ENCODE results near the gene DOCK1.
"Not testable (repeated sequence)": the region's sequence is repeated elsewhere in the genome, so short reads cannot be mapped to it uniquely, and the experiment has no call there.

DOCK1 gene

GRCh38 chr10:127275793-127276450 is 370.7 kb downstream of the DOCK1 start:
- no peak for DNase-seq (ENCODE audit: low spot score)

GRCh38 chr10:127276794-127277462 is 371.7 kb downstream of the DOCK1 start:
- DNase-seq (ENCODE audit: low spot score): no peak

GRCh38 chr10:127278001-127278400 is 372.8 kb downstream of the DOCK1 start:
- no peak for DNase-seq (ENCODE audit: low spot score)

GRCh38 chr10:127279334-127279774 is 374.1 kb downstream of the DOCK1 start:
- no peak for DNase-seq (ENCODE audit: low spot score)

GRCh38 chr10:127280446-127280845 is 375.2 kb downstream of the DOCK1 start:
- no peak for DNase-seq (ENCODE audit: low spot score)

- no peak for DNase-seq (ENCODE audit: low spot score)
These were observed 377.8 kb downstream of the DOCK1 start for GRCh38 chr10:127283017-127283416.

- DNase-seq (ENCODE audit: low spot score): no peak
These were observed 378.3 kb downstream of the DOCK1 start for GRCh38 chr10:127283576-127283975.

- no peak for DNase-seq (ENCODE audit: low spot score)
These were observed 385.6 kb downstream of the DOCK1 start for GRCh38 chr10:127290850-127291249.

- DNase-seq (ENCODE audit: low spot score): no peak
These were observed 386.1 kb downstream of the DOCK1 start for GRCh38 chr10:127291329-127291728.

- no peak for DNase-seq (ENCODE audit: low spot score)
These were observed 387.7 kb downstream of the DOCK1 start for GRCh38 chr10:127292888-127293287.

- DNase-seq (ENCODE audit: low spot score): no peak
These were observed 388.4 kb downstream of the DOCK1 start for GRCh38 chr10:127293640-127294039.

- DNase-seq (ENCODE audit: low spot score): no peak
These were observed 391.5 kb downstream of the DOCK1 start for GRCh38 chr10:127296696-127297095.

- DNase-seq (ENCODE audit: low spot score): no peak
These were observed 393.2 kb downstream of the DOCK1 start for GRCh38 chr10:127298381-127298780.

- DNase-seq (ENCODE audit: low spot score): not testable (repeated sequence)
These were observed 394.0 kb downstream of the DOCK1 start for GRCh38 chr10:127299192-127299591.

- DNase-seq (ENCODE audit: low spot score): no peak
These were observed 394.9 kb downstream of the DOCK1 start for GRCh38 chr10:127299956-127300689.

GRCh38 chr10:127300868-127301321 is 395.7 kb downstream of the DOCK1 start:
- DNase-seq (ENCODE audit: low spot score): no peak

GRCh38 chr10:127302343-127302742 is 397.1 kb downstream of the DOCK1 start:
- no peak for DNase-seq (ENCODE audit: low spot score)

- DNase-seq (ENCODE audit: low spot score): no peak
These were observed 397.9 kb downstream of the DOCK1 start for GRCh38 chr10:127303105-127303504.

- no peak for DNase-seq (ENCODE audit: low spot score)
These were observed 398.5 kb downstream of the DOCK1 start for GRCh38 chr10:127303746-127304145.

- no peak for DNase-seq (ENCODE audit: low spot score)
These were observed 401.3 kb downstream of the DOCK1 start for GRCh38 chr10:127306479-127306878.

- DNase-seq (ENCODE audit: low spot score): no peak
These were observed 402.1 kb downstream of the DOCK1 start for GRCh38 chr10:127307338-127307737.

- DNase-seq (ENCODE audit: low spot score): no peak
These were observed 402.8 kb downstream of the DOCK1 start for GRCh38 chr10:127308031-127308430.
